Stomach smooth muscle (tissue), 2 donors: ENCODE results near the gene GOT1.
A peak's percentile ranks its signal among the peaks of the same experiment; 100 is the strongest.

ENCODE experiments used
- H3K27ac ChIP-seq: one replicate; pipeline ENCODE4 v1.7.0; 2013; ENCODE audit warnings: mild to moderate bottlenecking, low read length, inconsistent platforms
- H3K27me3 ChIP-seq, 2 donors: one replicate each; pipeline ENCODE4 v1.7.0; 2013; ENCODE audit warnings: low read length in 2 of 2; ENCODE audit not compliant: insufficient read depth in 2 of 2, control insufficient read depth in 1 of 2
- H3K36me3 ChIP-seq, 2 donors: one replicate each; pipeline ENCODE4 v1.7.0; 2013; ENCODE audit warnings: low read length in 2 of 2; ENCODE audit not compliant: control insufficient read depth in 2 of 2, insufficient read depth in 2 of 2
- H3K4me1 ChIP-seq: one replicate; pipeline ENCODE4 v1.7.0; 2013; ENCODE audit warnings: low read length; ENCODE audit not compliant: control insufficient read depth, insufficient read depth
- H3K4me3 ChIP-seq, 2 donors: one replicate each; pipeline ENCODE4 v1.7.0; 2013; ENCODE audit warnings: low read length in 2 of 2
- H3K9ac ChIP-seq, 2 donors: one replicate each; pipeline ENCODE4 v1.7.0; 2013; ENCODE audit warnings: low read length in 2 of 2, mild to moderate bottlenecking in 1 of 2
- H3K9me3 ChIP-seq, 2 donors: one replicate each; pipeline ENCODE4 v1.7.0; 2013; ENCODE audit warnings: low read length in 2 of 2; ENCODE audit not compliant: control insufficient read depth in 2 of 2
- donor health status: healthy.
- donor health status: Pancreatic carcinoma.

Gene GOT1

GRCh38 chr10:99433378-99434020 lies 3.1 kb upstream of the GOT1 start:
- Histone ChIP-seq H3K9ac (no peak overlapping the region), H3K4me1 (peaks cover 38% of the 10 kb centered on the region)

GRCh38 chr10:99432881-99433280 lies 2.5 kb upstream of the GOT1 start:
- no peak overlapping the region for H3K9ac ChIP-seq
- no peak overlapping the region for H3K27ac ChIP-seq

More at GRCh38 chr10:99433378-99434020, 3.1 kb upstream of the GOT1 start:
- H3K9me3 ChIP-seq: no peaks in the 10 kb centered on the region
- no peaks in the 10 kb centered on the region for H3K27me3 ChIP-seq
- H3K4me3 ChIP-seq: no peak overlapping the region
- no peak overlapping the region for H3K27ac ChIP-seq
- no peaks in the 10 kb centered on the region for H3K36me3 ChIP-seq

GRCh38 chr10:99432047-99432446 lies 1.6 kb upstream of the GOT1 start:
- peak overlapping the region; percentile 97 to 99 for H3K4me3 ChIP-seq
- H3K9ac ChIP-seq: peak overlapping the region in 1 of 2 donors; percentile 98
- H3K27me3 ChIP-seq: no peaks in the 10 kb centered on the region
- no peak overlapping the region for H3K27ac ChIP-seq
- peaks cover 38% of the 10 kb centered on the region for H3K4me1 ChIP-seq
- no peaks in the 10 kb centered on the region for H3K9me3 ChIP-seq
- no peaks in the 10 kb centered on the region for H3K36me3 ChIP-seq

More at GRCh38 chr10:99432881-99433280, 2.5 kb upstream of the GOT1 start:
- no peaks in the 10 kb centered on the region for H3K9me3 ChIP-seq
- peaks cover 38% of the 10 kb centered on the region for H3K4me1 ChIP-seq
- H3K4me3 ChIP-seq: no peak overlapping the region
- no peaks in the 10 kb centered on the region for H3K36me3 ChIP-seq
- no peaks in the 10 kb centered on the region for H3K27me3 ChIP-seq

GRCh38 chr10:99431190-99431760 lies 851 bp upstream of the GOT1 start:
- Histone ChIP-seq H3K36me3 (no peaks in the 10 kb centered on the region), H3K4me1 (peaks cover 37% of the 10 kb centered on the region), H3K27me3 (no peaks in the 10 kb centered on the region), H3K9me3 (no peaks in the 10 kb centered on the region), H3K27ac (peak overlapping the region; percentile 91), H3K4me3 (peak overlapping the region; percentile 97 to 99), H3K9ac (peak overlapping the region; percentile 95 to 98)

- H3K9me3 ChIP-seq: no peaks in the 10 kb centered on the region
- peak overlapping the region; percentile 81 for H3K27ac ChIP-seq
- peak overlapping the region; percentile 97 to 99 for H3K4me3 ChIP-seq
- H3K4me1 ChIP-seq: peaks cover 34% of the 10 kb centered on the region
- peak overlapping the region; percentile 88 to 94 for H3K9ac ChIP-seq
- H3K27me3 ChIP-seq: no peaks in the 10 kb centered on the region
- H3K36me3 ChIP-seq: peaks cover 7 to 9% of the 10 kb centered on the region in 2 donors
These were observed 341 bp downstream of the GOT1 start for GRCh38 chr10:99430116-99430450.

- Histone ChIP-seq H3K36me3 (peaks cover 12 to 13% of the 10 kb centered on the region in 2 donors), H3K9ac (peak overlapping the region; percentile 88 to 94), H3K27ac (peak overlapping the region; percentile 81), H3K27me3 (no peaks in the 10 kb centered on the region), H3K9me3 (no peaks in the 10 kb centered on the region), H3K4me3 (peak overlapping the region; percentile 97 to 99), H3K4me1 (peaks cover 34% of the 10 kb centered on the region)
These were observed 818 bp downstream of the GOT1 start for GRCh38 chr10:99429517-99430095.

- no peaks in the 10 kb centered on the region for H3K9me3 ChIP-seq
- peaks cover 18% of the 10 kb centered on the region for H3K4me1 ChIP-seq
- peaks cover 12 to 13% of the 10 kb centered on the region in 2 donors for H3K36me3 ChIP-seq
- no peak overlapping the region for H3K27ac ChIP-seq
- H3K9ac ChIP-seq: no peak overlapping the region
- no peaks in the 10 kb centered on the region for H3K27me3 ChIP-seq
- H3K4me3 ChIP-seq: no peak overlapping the region
These were observed 2.7 kb downstream of the GOT1 start for GRCh38 chr10:99427566-99428190.

GRCh38 chr10:99426689-99427088 lies 3.7 kb downstream of the GOT1 start:
- H3K27me3 ChIP-seq: no peaks in the 10 kb centered on the region
- H3K36me3 ChIP-seq: peaks cover 12 to 13% of the 10 kb centered on the region in 2 donors
- H3K9ac ChIP-seq: no peak overlapping the region
- H3K9me3 ChIP-seq: no peaks in the 10 kb centered on the region
- H3K4me3 ChIP-seq: no peak overlapping the region
- H3K4me1 ChIP-seq: peaks cover 14% of the 10 kb centered on the region
- no peak overlapping the region for H3K27ac ChIP-seq

- no peak overlapping the region for H3K4me3 ChIP-seq
- H3K9me3 ChIP-seq: no peaks in the 10 kb centered on the region
- no peaks in the 10 kb centered on the region for H3K27me3 ChIP-seq
- peaks cover 9% of the 10 kb centered on the region for H3K4me1 ChIP-seq
- H3K27ac ChIP-seq: no peak overlapping the region
- H3K36me3 ChIP-seq: peaks cover 13 to 17% of the 10 kb centered on the region in 2 donors
- H3K9ac ChIP-seq: no peak overlapping the region
These were observed 5.2 kb downstream of the GOT1 start for GRCh38 chr10:99425204-99425603.

GRCh38 chr10:99424656-99425055 lies 5.8 kb downstream of the GOT1 start:
- no peaks in the 10 kb centered on the region for H3K9me3 ChIP-seq
- H3K4me3 ChIP-seq: no peak overlapping the region
- peaks cover 17 to 22% of the 10 kb centered on the region in 2 donors for H3K36me3 ChIP-seq
- H3K27ac ChIP-seq: no peak overlapping the region
- H3K27me3 ChIP-seq: no peaks in the 10 kb centered on the region
- no peak overlapping the region for H3K9ac ChIP-seq
- H3K4me1 ChIP-seq: peaks cover 4% of the 10 kb centered on the region
